ENCODE measurements around the gene PCDH18. TPM values are rescaled to one million over a fixed set of nuclear protein-coding genes. Genes with fewer than 3 reads are reported as not detected.
"Not testable (repeated sequence)": the region's sequence is repeated elsewhere in the genome, so short reads cannot be mapped to it uniquely, and the experiment has no call there.

Gene PCDH18
- total RNA-seq, 1 experiment from 2014 or later, result 1.5 TPM

GRCh38 chr4:137531168-137531985 lies 917 bp downstream of the PCDH18 start:
- no peak for DNase-seq (ENCODE audit: low read depth)

- no peak for DNase-seq (ENCODE audit: low read depth)
Measured at GRCh38 chr4:137530176-137530575, 2.1 kb downstream of the PCDH18 start.

GRCh38 chr4:137529432-137529831 lies 2.9 kb downstream of the PCDH18 start:
- no peak for DNase-seq (ENCODE audit: low read depth)

- no peak for DNase-seq (ENCODE audit: low read depth)
Measured at GRCh38 chr4:137528673-137529072, 3.6 kb downstream of the PCDH18 start.

- no peak for DNase-seq (ENCODE audit: low read depth)
Measured at GRCh38 chr4:137526681-137527080, 5.6 kb downstream of the PCDH18 start.

GRCh38 chr4:137524725-137525369 lies 7.4 kb downstream of the PCDH18 start:
- DNase-seq (ENCODE audit: low read depth), result no peak

- no peak for DNase-seq (ENCODE audit: low read depth)
Measured at GRCh38 chr4:137523329-137523728, 9.0 kb downstream of the PCDH18 start.

- no peak for DNase-seq (ENCODE audit: low read depth)
Measured at GRCh38 chr4:137521053-137521452, 11.2 kb downstream of the PCDH18 start.

- peak; percentile 21 for DNase-seq (ENCODE audit: low read depth)
Measured at GRCh38 chr4:137519406-137519805, 12.9 kb downstream of the PCDH18 start.

- DNase-seq (ENCODE audit: low read depth), result not testable (repeated sequence)
Measured at GRCh38 chr4:137517323-137517722, 15.0 kb downstream of the PCDH18 start.

- DNase-seq (ENCODE audit: low read depth), result no peak
Measured at GRCh38 chr4:137514406-137515111, 17.7 kb downstream of the PCDH18 start.

- peak; percentile 58 for DNase-seq (ENCODE audit: low read depth)
Measured at GRCh38 chr4:137510557-137511265, 21.6 kb downstream of the PCDH18 start.

GRCh38 chr4:137509855-137510282 lies 22.4 kb downstream of the PCDH18 start:
- DNase-seq (ENCODE audit: low read depth), result peak; percentile 40

- no peak for DNase-seq (ENCODE audit: low read depth)
Measured at GRCh38 chr4:137502339-137503129, 29.8 kb downstream of the PCDH18 start.

- not testable (repeated sequence) for DNase-seq (ENCODE audit: low read depth)
Measured at GRCh38 chr4:137496267-137496666, 36.0 kb downstream of the PCDH18 start.

- DNase-seq (ENCODE audit: low read depth), result no peak
Measured at GRCh38 chr4:137495578-137495977, 36.7 kb downstream of the PCDH18 start.

GRCh38 chr4:137483313-137483959 lies 48.9 kb downstream of the PCDH18 start:
- DNase-seq (ENCODE audit: low read depth), result not testable (repeated sequence)

- not testable (repeated sequence) for DNase-seq (ENCODE audit: low read depth)
Measured at GRCh38 chr4:137479657-137480056, 52.6 kb downstream of the PCDH18 start.

- no peak for DNase-seq (ENCODE audit: low read depth)
Measured at GRCh38 chr4:137476345-137476744, 55.9 kb downstream of the PCDH18 start.

- DNase-seq (ENCODE audit: low read depth), result no peak
Measured at GRCh38 chr4:137474711-137475301, 57.5 kb downstream of the PCDH18 start.

Measured in Daoy (cell line).